NCI-H82 (cell line): ENCODE results near the gene FAM9C.
"Not testable (repeated sequence)": the region's sequence is repeated elsewhere in the genome, so short reads cannot be mapped to it uniquely, and the experiment has no call there.

Source experiments
- DNase-seq: peaks from one replicate; lab custom pipeline; 2025; lab: John Stamatoyannopoulos, UW

FAM9C gene

DNA sequence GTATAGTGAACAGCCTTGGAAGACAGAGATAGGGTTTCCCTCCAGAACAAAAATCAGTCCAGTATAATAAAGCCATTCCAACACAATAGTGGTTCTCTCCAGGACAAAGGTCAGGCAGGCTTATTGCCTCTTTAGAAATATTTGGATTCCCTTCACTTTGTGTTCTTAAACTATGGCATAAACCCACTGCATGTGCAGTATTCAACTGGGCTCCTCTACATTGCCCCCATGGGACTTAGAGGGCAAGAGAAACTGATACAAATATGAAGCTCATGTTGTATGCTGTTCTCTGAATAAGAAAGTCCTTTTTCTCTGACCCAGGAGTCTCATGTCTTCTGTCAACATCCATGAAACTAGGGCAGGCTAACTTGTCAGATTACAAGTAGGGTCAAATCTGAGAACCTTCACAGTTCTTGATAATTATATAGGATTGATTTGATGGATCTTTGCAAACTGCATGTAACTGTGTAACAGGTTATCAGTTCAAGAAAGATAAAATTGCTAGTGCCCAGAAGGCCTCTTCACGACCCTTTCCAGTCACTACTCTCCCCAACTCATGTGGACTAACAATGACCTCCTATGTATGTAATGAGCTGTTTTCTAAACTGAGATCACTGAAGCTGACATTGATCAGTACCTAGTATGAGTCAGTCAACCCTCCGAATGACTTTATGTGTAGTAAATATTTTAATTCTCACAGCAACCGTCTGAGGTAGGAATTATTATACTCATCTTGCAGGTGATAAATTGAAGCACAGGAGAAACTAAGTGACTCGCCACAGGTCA is 31.9 kb upstream of the FAM9C start:
- no peak for DNase-seq

DNA sequence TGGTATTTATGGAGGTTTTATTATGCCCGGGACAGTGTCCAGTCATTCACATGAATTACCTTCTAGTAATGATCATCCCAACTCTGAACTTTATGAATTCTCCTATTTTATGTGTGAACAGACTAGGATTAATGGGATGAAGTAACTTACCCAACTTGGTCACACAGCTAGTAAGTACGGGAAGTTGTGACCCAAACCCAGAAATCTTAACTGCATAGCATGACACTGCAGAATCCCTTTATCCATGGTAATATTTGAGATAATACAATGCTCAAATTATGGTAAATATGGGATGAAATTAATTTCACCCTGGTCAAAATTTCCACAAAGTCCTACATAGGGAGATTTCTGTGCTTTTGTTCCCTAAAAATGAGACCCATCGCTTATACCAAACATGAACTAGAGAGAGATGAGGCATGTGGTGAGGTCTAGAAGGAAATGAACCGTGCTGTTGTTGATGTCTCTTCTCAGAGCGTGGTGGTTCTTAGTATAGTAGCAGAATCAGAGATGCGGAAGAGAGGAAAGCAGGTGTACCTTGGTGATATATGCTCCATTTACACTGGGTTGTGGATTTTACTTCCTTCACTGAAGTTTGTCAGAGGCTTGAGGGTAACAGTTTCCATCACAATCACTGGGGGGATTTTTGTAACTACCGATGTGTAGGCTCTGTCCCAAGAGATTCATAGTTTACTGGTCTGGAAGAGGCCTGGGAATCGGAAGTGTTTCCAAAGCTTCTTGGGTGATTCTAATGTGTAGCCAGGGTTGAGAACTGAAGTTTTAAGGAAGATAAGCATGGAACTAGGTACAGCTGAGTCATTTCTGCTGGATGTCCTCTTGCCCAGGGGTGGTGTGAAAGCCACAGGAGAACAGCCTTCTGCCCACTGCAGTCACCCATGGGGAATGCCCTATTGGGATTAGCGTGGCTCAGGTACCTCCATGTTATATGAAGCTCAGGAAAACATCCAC is 30.2 kb upstream of the FAM9C start:
- no peak for DNase-seq

DNA sequence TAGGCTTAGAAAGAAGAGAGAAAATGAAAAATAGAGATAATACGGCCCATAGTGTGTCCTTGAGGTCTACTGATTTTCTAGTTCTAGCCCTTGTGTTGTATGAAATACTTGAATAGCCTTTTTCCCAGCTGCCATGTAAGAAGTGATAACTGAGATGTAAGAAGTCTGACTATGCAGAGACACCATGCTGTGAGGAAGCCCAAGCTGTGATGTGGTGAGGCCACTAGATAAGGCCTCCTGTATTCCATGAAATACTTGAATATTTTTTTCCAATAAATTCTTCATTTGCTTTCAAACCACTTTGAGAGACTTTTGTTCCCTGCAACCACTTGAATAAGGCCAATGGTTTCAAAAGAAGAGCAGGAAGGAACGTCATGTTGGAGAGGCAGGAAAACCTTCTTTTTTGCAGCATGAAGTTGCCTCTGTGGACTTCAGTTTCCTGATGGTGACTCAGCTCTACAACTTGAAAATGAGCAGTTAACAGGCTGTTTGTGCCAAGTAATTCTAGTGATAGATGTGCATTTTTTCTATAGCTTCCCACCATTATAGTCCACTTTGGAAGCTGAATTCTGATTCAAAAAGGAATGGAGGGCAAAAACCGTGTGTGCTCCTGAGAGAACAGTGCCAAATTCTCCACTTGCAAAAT is 25.5 kb upstream of the FAM9C start:
- no peak for DNase-seq

DNA sequence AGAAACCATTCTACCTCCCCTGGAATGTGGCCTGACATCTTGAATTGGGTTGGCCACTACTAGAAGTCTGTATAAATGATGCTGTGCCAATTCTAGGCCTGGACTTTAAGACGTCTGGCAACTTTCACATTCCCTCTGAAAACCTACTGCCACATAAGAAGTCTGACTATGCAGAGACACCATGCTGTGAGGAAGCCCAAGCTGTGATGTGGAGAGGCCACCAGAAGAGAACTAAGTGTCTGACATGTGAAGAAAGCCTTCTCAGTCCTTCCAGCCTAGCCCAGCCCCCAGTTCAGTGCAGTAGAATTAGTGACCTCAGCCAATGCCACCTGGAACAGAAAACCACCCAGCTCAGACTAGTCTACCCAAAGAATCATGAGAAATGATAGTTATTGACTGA is 24.2 kb upstream of the FAM9C start:
- no peak for DNase-seq

DNA sequence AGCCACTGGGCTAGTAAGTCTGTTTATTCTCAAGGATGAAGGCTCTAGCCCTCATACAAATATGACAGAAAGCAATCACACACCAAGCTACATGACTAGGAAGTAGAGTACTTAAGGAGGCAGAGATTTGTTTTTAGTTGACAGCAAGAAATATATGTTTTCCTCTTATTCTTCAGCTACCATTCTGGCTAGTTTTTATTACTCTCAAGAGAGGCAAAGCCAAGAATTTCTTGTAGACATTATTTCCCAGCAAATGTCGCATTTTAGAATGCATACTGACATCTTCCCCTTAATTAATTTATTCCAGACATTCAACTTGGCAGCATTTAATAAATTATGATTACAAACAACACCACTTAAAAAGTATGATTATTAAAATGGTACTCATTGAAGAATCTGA is 23.4 kb upstream of the FAM9C start:
- DNase-seq = no peak

DNA sequence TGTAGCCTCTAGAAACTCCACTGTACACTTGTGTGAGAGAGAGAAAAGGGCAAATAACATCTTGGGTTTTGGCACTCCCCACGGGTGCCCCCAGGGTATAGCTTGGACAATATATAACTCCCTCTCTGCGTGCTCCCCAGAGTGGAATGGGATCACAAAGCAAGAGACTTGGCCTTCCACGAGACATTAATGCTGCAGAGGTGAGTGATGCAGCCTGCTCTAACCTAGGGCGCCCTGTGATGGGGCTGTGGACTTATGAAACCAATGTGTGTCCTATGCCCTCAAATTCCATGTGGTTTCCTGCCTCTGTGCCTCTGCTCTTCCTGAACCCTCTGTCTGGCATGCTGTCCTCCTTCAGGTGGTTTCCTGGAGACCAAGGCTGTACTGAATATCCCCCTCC is 22.0 kb upstream of the FAM9C start:
- DNase-seq = no peak

DNA sequence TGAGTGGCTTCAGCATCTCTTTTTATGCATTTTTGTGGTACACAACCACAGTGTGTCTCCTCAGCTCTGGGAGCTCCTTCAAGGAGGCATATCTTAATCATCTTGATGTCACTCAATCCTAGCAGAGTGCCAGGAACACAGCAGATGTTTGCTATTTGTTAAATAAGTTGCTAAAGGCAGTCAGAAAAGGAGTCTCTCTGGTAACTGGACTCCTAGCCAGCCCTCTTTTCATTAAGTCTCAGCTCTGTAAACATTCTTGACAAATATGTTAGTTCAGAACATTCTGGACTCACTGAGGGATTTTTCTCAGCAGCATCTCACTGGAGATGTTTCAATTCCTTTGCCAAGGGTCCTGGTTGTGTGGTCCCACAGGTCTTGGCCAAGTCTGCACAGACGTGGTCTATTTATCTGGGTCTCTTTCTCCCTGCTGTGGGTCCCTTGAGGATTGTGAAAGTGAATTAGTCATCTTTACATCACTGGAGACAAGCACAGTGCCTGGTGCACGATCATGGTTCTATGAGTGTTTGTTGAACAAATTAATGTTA is 20.3 kb upstream of the FAM9C start:
- DNase-seq = no peak

DNA sequence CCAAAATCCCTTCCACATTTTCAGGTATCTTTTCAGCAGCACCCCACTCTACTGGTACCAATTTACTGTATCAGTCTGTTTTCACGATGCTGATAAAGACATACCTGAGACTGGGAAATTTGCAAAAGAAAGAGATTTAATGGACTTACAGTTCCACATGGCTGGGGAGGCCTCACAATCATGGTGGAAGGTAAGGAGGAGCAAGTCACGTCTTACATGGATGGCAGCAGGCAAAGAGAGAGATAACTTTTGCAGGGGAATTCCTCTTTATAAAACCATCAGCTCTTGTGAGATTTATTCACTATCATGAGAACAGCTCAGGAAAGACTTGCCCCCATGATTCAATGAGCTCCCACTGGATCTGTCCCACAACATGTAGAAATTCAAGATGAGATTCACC is 18.7 kb upstream of the FAM9C start:
- DNase-seq = not testable (repeated sequence)

DNA sequence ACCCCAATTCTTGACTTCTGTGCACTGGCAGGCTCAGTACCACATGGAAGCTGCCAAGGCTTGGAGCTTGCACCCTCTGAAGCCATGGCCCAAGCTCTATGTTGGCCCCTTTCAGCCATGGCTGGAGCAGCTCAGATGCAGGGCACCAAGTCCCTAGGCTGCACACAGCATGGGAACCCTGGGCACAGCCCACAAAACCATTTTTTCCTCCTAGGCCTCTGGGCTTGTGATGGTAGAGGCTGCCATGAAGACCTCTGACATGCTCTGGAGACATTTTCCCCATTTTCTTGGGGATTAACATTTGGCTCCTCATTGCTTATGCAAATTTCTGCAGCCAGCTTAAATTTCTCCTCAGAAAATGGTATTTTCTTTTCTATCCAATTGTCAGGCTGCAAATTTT is 17.9 kb upstream of the FAM9C start:
- DNase-seq = not testable (repeated sequence)

DNA sequence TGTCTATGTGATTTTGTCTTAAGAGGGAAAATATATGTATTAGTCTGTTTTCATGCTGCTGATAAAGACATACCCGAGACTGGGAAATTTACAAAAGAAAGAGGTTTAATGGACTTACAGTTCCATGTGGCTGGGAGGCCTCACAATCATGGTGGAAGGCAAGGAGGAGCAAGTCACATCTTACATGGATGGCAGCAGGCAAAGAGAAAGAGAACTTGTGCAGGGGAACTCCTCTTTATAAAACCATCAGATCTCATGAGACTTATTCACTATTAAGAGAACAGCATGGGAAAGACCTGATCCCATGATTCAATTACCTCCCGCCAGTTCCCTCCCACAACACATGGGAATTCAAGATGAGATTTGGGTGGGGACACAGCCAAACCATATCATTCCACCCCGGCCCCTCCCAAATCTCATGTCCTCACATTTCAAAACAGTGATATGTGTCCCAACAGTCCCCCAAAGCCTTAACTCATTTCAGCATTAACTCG is 16.8 kb upstream of the FAM9C start:
- DNase-seq = not testable (repeated sequence)

DNA sequence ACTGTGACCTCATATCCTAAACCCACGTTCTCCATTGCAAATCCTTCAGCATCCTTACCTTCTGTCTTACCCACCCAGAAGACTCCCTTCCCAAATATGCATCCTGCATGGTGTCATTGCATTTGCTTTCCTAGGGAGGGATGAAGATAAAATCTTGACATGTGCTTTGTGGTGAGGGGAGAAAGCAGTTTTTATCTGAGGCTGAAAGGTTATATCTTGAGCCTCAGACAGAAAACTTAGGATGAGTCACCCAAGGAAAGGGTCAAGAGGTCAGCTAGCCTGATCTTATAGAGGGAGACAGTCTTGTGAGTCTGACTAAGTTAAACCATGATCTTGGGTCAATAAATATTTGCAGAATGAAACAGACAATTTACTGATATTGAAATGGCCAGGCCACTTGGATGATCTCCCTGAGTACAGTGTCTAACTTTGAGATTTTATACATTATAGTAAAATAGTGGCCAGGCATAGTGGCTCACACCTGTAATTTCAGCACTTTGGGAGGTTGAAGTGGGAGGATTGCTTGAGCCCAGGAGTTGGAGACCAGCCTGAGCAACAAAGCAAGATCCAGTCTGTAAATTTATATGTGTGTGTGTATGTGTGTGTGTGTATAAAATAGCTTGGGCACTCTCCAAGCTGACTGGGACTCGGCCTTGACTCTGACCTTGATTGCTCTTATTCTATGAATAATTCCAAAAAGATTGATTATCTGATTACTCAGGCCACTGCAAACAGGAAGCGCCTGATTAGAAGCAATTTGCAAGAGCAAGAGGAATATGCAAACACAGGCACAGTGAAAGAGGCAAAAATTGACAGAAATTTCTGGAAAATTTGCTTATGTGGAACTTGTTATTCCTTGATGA is 15.4 kb upstream of the FAM9C start:
- DNase-seq = no peak

DNA sequence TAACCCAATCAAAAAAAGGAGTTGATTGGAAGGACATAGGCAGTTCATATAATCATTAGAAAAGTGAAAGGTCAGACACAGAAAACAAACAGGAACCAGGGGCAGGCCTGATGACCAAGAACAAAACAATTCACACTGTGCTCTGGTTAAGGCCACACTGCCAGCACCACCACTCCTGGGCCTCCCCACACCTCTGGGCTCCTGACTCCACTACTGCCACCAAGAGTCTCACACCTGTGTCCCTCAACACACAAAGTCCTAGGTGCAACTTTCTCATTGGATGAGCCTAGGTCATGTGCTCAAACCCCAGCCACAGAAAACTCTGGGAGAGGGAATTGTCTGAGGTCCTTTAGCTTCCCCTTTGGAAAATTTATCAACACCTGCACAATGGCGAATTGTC is 11.1 kb upstream of the FAM9C start:
- DNase-seq = no peak

DNA sequence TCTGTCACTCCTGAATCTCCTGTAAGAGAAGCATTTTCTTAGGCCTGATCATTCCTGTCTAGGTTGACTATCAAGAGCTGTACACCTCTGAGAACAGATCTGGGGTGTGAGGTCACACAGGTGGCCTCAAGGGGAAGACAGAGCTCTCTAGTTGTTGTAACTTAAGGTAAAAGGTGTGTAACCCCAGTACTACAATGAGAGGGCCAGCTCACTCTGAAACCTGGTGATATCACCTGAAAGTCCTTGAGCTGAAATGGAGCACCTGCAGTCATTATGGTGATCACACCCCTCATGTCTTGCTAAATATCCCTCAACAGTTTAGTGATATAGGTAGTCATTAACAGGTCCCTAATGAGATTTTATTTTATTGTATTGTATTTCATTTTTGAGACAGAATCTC is 8.8 kb upstream of the FAM9C start:
- no peak for DNase-seq

DNA sequence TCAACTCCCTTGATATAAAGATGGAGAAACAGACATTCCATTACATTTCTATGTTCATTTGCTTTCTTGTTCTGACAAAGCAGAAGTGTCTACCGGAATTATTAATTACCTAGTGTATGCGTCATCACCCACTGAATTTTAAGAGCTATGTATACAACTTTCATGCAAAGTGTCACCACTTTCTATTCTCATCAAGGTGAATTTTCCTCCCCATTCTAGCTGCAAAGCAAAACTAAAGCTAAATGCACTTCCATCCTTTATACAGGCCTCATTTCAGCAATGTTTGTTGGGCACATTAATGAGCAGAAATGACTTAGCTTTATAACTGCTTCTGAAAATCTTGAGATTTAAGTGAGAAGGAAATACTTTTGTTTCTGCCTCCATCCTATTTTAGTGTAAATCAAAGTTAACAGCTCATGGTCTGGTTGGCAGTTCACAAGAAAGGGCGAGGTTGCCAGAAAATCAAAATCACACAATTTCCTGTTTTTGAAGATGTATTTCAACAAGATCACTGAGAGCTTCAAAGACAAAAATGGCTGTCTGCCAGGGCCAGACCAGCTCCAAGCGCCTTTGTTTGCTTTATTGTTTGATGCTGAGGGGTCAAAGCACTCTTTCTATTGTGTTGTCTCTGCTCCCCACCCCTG is 7.2 kb upstream of the FAM9C start:
- no peak for DNase-seq

DNA sequence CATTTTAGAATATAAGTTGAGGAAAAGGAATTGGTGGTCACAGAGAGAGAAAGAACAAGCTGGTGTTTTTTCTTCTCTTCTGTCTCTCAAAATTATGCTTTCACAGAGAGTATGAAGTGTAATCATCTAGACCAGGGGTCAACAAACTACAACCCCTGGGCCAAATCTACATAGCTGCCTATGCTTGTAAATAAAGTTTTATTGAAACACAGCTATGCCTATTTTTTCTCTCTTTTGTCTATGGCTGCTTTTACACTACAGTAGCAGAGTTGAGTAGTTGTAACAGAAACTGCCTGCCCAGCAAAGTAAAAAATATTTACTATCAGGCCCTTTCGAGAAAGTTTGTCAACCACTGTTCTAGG is 6.7 kb upstream of the FAM9C start:
- no peak for DNase-seq

DNA sequence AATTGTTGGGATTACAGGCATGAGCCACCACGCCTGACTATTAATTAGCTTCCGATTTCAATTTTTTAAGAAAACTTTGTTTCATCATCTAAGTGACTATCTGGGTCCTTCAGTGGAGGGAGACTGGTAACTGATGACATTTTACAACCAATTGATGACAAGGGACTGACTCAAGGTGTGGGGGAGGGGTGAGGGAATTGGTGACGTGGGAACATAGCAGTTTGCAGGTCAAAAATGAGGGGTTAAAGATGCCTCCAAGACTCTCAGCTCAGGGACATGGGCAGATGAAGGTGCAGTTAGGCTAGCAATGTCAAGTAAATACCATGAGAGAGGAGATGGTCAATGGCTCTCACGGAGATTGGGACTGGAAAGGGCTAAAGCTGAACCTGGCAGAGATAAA is 5.7 kb upstream of the FAM9C start:
- DNase-seq = no peak

DNA sequence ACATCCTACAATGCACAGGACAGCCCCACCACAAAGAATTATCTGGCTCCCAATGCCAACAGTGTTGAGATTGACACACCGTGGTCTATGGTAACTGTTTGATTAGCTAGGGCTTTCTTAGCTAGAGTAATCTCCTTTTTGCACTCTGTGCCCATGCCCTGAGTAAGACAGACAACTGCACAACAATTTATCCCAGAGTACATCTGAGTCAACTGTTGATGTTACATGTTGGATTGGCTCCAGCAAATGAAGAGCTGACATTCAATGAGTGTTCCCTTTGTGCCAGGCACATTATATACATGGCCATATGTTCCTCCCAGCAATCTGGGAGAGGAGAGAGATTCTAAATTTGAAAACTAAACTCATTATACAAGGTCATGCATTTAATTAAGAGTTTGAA is 3.9 kb upstream of the FAM9C start:
- peak; percentile 18 for DNase-seq

DNA sequence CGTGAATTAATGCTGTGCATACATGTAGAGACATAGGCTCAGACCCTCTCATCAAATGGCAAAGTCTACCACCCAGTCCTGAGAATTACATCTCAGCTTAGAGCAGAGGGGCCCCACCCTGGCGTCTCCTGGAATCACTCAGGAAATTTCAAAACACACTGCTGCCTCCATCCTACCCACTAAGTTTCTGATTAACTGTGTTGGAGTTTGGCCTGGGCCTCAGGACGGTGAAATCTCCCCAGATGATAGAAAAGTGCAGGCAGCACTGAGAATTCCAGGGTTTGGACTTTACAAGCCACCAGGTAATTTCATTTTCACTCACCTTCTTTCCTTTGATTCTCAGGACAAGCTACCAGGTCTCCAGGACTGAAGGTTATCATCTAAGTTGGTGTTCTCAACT is 3.3 kb upstream of the FAM9C start:
- no peak for DNase-seq

DNA sequence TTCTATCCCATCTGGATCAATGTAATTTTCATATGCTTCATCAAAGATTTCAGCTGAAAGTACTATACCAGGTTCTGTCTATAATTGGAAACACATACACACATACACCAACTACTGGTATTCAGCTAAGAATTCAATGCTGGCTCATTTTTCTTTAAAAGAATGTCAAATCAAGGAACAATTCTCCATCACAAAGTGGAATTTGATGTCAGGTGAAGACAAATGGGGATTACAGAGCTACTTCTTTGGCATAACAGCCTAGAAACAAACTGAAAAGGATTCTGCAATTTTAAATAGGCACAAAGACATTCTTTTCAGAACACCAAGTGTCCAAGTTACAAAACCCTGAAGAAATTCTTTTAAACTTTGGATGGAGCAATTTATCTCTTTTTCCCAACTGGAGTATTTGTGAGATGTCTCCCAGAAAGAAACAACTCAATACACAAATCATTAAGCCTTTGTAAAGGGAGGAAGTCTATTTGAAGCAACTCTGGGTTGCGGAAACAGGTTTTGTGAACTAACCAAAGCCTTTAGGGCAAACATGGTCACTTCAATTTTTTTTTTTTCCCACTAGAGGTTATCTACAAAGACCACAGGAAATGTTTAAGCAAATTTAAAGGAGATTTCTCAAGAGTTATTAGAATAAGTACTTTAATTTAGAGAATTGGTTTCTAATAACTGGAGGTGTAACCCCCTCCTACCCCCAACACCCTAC is 1.9 kb upstream of the FAM9C start:
- no peak for DNase-seq

DNA sequence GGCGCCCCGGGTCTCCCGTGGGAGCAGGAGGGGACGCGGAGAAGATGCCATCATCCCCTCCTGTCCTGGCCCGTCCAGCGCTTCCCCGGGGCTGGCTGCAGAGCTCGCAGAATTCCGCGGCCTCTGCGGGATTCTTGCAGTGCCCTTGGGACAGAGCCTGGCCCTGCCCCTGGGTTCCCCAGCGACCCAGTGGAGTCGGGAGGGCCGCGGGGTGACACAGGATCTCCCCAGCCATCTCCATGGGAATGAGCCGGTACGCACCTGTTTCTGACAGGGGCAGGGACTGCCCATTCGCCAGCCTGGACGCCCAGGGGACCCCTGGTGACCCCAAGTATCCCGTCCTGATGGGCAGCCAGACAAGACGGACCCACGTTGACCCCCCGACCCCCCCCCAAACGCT is 482 bp downstream of the FAM9C start:
- DNase-seq = no peak
